ENCODE results near the gene CRYBB3. TPM values are rescaled to one million over a fixed set of nuclear protein-coding genes. Genes with fewer than 3 reads are reported as not detected.
"Not testable (repeated sequence)": the region's sequence is repeated elsewhere in the genome, so short reads cannot be mapped to it uniquely, and the experiment has no call there.

Gene CRYBB3
- total and polyA plus RNA-seq, 3 donors from 2014 or later = 0.63 to 0.67 TPM; not detected in 1

- Histone ChIP-seq H3K36me3 (ENCODE audit: low read depth, missing control alignments) (no peaks in the 10 kb centered on the region), H3K4me1 (no peaks in the 10 kb centered on the region), H3K9me3 (no peaks in the 10 kb centered on the region), H3K27ac (no peak overlapping the region), H3K27me3 (no peaks in the 10 kb centered on the region), H3K4me3 (no peak overlapping the region)
- intact Hi-C loops (cut with DNase I; ENCODE audit: low total_unique reads) = no loop called here
- TF ChIP-seq POLR2A (IDR thresholded peaks at IDR 0.05) (no peak), CTCF (IDR thresholded peaks at IDR 0.05) (peak in 2 of 3 experiments; percentile 72 to 93)
- 62 to 66% methylated on average over 6 to 15 of the region's 15 CpGs for WGBS, 2 donors
- peak; percentile 77 for DNase-seq
Observed at GRCh38 chr22:25202290-25202921, 2.7 kb downstream of the CRYBB3 start.

- WGBS, 2 donors = 89 to 94% methylated on average over 4 of the region's 4 CpGs
- Histone ChIP-seq H3K27ac (no peak overlapping the region), H3K4me3 (no peak overlapping the region), H3K36me3 (ENCODE audit: low read depth, missing control alignments) (no peaks in the 10 kb centered on the region), H3K4me1 (no peaks in the 10 kb centered on the region), H3K27me3 (no peaks in the 10 kb centered on the region), H3K9me3 (no peaks in the 10 kb centered on the region)
- intact Hi-C loops (cut with DNase I; ENCODE audit: low total_unique reads) = no loop called here
- DNase-seq = no peak
- no peak for TF ChIP-seq POLR2A (IDR thresholded peaks at IDR 0.05)
- TF ChIP-seq CTCF (IDR thresholded peaks at IDR 0.05) = no peak
Observed at GRCh38 chr22:25203082-25203481, 3.4 kb downstream of the CRYBB3 start.

GRCh38 chr22:25204547-25204946, 4.9 kb downstream of the CRYBB3 start:
- H3K27me3 ChIP-seq; DNase-seq; H3K9me3 ChIP-seq; intact Hi-C loops (cut with DNase I; ENCODE audit: low total_unique reads); H3K36me3 ChIP-seq (ENCODE audit: low read depth, missing control alignments); H3K4me1 ChIP-seq; H3K27ac ChIP-seq; H3K4me3 ChIP-seq: not testable (repeated sequence)
- 92 to 94% methylated on average over 7 of the region's 7 CpGs for WGBS, 2 donors

GRCh38 chr22:25205847-25206246, 6.2 kb downstream of the CRYBB3 start:
- H3K9me3 ChIP-seq = no peaks in the 10 kb centered on the region
- no peak overlapping the region for H3K27ac ChIP-seq
- no peaks in the 10 kb centered on the region for H3K36me3 ChIP-seq (ENCODE audit: low read depth, missing control alignments)
- no peaks in the 10 kb centered on the region for H3K4me1 ChIP-seq
- H3K27me3 ChIP-seq = no peaks in the 10 kb centered on the region
- H3K4me3 ChIP-seq = no peak overlapping the region
- intact Hi-C loops (cut with DNase I; ENCODE audit: low total_unique reads) = no loop called here
- DNase-seq = no peak
- 94 to 95% methylated on average over 1 of the region's 1 CpG for WGBS, 2 donors
- no peak for TF ChIP-seq CTCF (IDR thresholded peaks at IDR 0.05)
- no peak for TF ChIP-seq POLR2A (IDR thresholded peaks at IDR 0.05)

GRCh38 chr22:25206998-25207397, 7.3 kb downstream of the CRYBB3 start:
- no peak overlapping the region for H3K27ac ChIP-seq
- H3K4me3 ChIP-seq = no peak overlapping the region
- H3K9me3 ChIP-seq = no peaks in the 10 kb centered on the region
- TF ChIP-seq CTCF (IDR thresholded peaks at IDR 0.05) = no peak
- H3K36me3 ChIP-seq (ENCODE audit: low read depth, missing control alignments) = no peaks in the 10 kb centered on the region
- H3K4me1 ChIP-seq = no peaks in the 10 kb centered on the region
- WGBS, 2 donors = 90 to 91% methylated on average over 9 to 21 of the region's 21 CpGs
- no peak for DNase-seq
- no peaks in the 10 kb centered on the region for H3K27me3 ChIP-seq
- intact Hi-C loops (cut with DNase I; ENCODE audit: low total_unique reads) = no loop called here

Measured in testis (tissue), 3 donors.